GM12878 (cell line): ENCODE measurements around the gene RAB25. TPM values are rescaled to one million over a fixed set of nuclear protein-coding genes. Genes with fewer than 3 reads are reported as not detected.

Experiments used
- ATAC-seq: fragments of 200-7000 bp; cut with Tn5 transposase; 3 replicates; pipeline ENCODE4 v1.9.1; 2020; ENCODE audit warnings: mild to moderate bottlenecking, moderate library complexity
- BruUV-seq: library from RNA; stranded (reverse); fragments of 400-500 nt; replicated peaks from 2 replicates; lab custom pipeline; 2021; lab: Mats Ljungman, UMichigan
- CTCF ChIA-PET: fragments of 300-600 bp; sonication (Branson Sonifier 250); formaldehyde crosslinking; extraction: SDS; loops from one replicate; lab custom pipeline; 2021; ENCODE audit warnings: inconsistent platforms; lab: Yijun Ruan, JAX
- POLR2A ChIA-PET: fragments of 350-600 bp; formaldehyde crosslinking; extraction: SDS; loops from one replicate; lab custom pipeline; 2021; ENCODE audit warnings: inconsistent platforms; lab: Charles Lee
- RAD21 ChIA-PET: fragments of 300-600 bp; sonication (Branson Sonifier 250); formaldehyde crosslinking; loops from one replicate; lab custom pipeline; 2023; ENCODE audit warnings: antibody characterized with exemption; ENCODE audit not compliant: unreplicated experiment; lab: Charles Lee
- SMC1A ChIA-PET: fragments of 300-600 bp; sonication (Branson Sonifier 250); formaldehyde crosslinking; loops from one replicate; lab custom pipeline; 2023; ENCODE audit not compliant: unreplicated experiment, uncharacterized antibody; lab: Charles Lee
- DNase-seq: peaks from one replicate; pipeline ENCODE4 v3.0.0-alpha.2; 2011; ENCODE audit warnings: low read depth, low spot score
- FAIRE-seq: peaks from 3 replicates; lab custom pipeline; 2011; peaks lifted over from hg19 to GRCh38; lab: Jason Lieb, UNC
- H2AFZ ChIP-seq: 2 replicates; pipeline ENCODE4 v1.6.0; 2011; ENCODE audit warnings: low read depth, low read length, control low read depth; ENCODE audit not compliant: control insufficient read depth
- H3K27ac ChIP-seq: 2 replicates; pipeline ENCODE4 v1.5.1; 2011; ENCODE audit warnings: control low read depth; ENCODE audit not compliant: control insufficient read depth, insufficient read depth
- H3K27me3 ChIP-seq, 2 experiments: replicated peaks in 1 of 2; 2 replicates each; pipeline versions ENCODE4 v1.6.0 to v1.6.1; 2011; ENCODE audit warnings: low read length in 1 of 2; ENCODE audit not compliant: control insufficient read depth in 2 of 2, insufficient read depth in 2 of 2
- H3K36me3 ChIP-seq, 2 experiments: 2 replicates each; pipeline ENCODE4 v1.5.1; 2011; ENCODE audit warnings: low read length in 1 of 2; ENCODE audit not compliant: control insufficient read depth in 2 of 2, insufficient read depth in 2 of 2
- H3K4me1 ChIP-seq: 2 replicates; pipeline ENCODE4 v1.6.1; 2011; ENCODE audit warnings: mild to moderate bottlenecking, low read length, moderate library complexity, mixed read lengths; ENCODE audit not compliant: control insufficient read depth, insufficient read depth
- H3K4me2 ChIP-seq: 2 replicates; pipeline ENCODE4 v1.6.0; 2011; ENCODE audit warnings: control low read depth; ENCODE audit not compliant: control insufficient read depth, insufficient read depth
- H3K4me3 ChIP-seq: fragments of 200-600 bp; sonication (generic); 2 replicates; pipeline ENCODE4 v1.5.1; 2016
- H3K79me2 ChIP-seq: 2 replicates; pipeline ENCODE4 v1.6.0; 2011; ENCODE audit warnings: low read length; ENCODE audit not compliant: control insufficient read depth, insufficient read depth
- H3K9ac ChIP-seq: 2 replicates; pipeline ENCODE4 v1.8.0; 2011; ENCODE audit warnings: low read length, control low read depth, mixed read lengths; ENCODE audit not compliant: control insufficient read depth, insufficient read depth
- H3K9me3 ChIP-seq: replicated peaks from 3 replicates; pipeline ENCODE4 v1.5.1; 2011; ENCODE audit warnings: mild to moderate bottlenecking, low read length; ENCODE audit not compliant: control insufficient read depth, insufficient read depth
- H4K20me1 ChIP-seq: 2 replicates; pipeline ENCODE4 v1.6.0; 2011; ENCODE audit not compliant: control insufficient read depth, insufficient read depth
- RFX5 ChIP-seq: IDR thresholded peaks from 2 replicates; pipeline ENCODE4 v1.6.1; 2011; ENCODE audit warnings: low read depth, low read length, improper control_type of control experiment
- WGBS: methylation state at CpG from one replicate; pipeline ENCODE4 v1.1.6; 2016; ENCODE audit warnings: low lambda C conversion rate; ENCODE audit not compliant: insufficient replicate concordance, insufficient coverage; ENCODE audit errors: missing lambda C conversion rate; 5-methylcytosine and 5-hydroxymethylcytosine counted together
- in situ Hi-C: fragments of 300-500 bp; cut with MboI; formaldehyde crosslinking; loops from 9 replicates; pipeline ENCODE4 v1.14.3; 2018; ENCODE audit warnings: mixed read lengths
- intact Hi-C: fragments of 100-400 bp; cut with micrococcal nuclease; formaldehyde crosslinking; loops from one replicate; pipeline ENCODE4 v1.14.2; 2022; ENCODE audit not compliant: unreplicated experiment
- polyA plus RNA-seq, 11 experiments: library from polyadenylated mRNA; depleted of rRNA in 4 of 11; unstranded in 6 of 11; stranded (reverse) in 5 of 11; fragments of >200 nt; fragmentation: Nextera tagmentation in 4 of 11; fragmentation: Illumina TruSeq in 1 of 11; extraction: Ambion mirVana in 4 of 11; extraction: Trizol in 1 of 11; gene quantifications; 1 replicate in 1 of 11; 2 replicates in 10 of 11; pipeline versions ENCODE4 v1.2.1 to v1.2.3, GENCODE V29; 2011 to 2016; ENCODE audit warnings: inconsistent platforms in 2 of 11, missing spikeins in 2 of 11, low read depth in 1 of 11
- total RNA-seq, 4 experiments: library from RNA; depleted of rRNA in 3 of 4; stranded (reverse); fragments of >200 nt in 3 of 4; fragmentation: Illumina TruSeq in 1 of 4; extraction: Trizol in 1 of 4; gene quantifications; 2 replicates each; pipeline versions ENCODE4 v1.2.1 to v1.2.3, GENCODE V29; 2013 to 2021
- TF ChIP-seq, protein P1 (sequence below): fragments of 450-650 bp; IDR thresholded peaks from 2 replicates; pipeline ENCODE4 v1.6.1; 2017; ENCODE audit warnings: mild to moderate bottlenecking, moderate library complexity

The RAB25 gene
- total and polyA plus RNA-seq, 10 of the 15 experiments (the other 5 are each of a cell fraction or from before 2014, with no cell fraction given), result 0.16 to 0.36 (median 0.22) TPM; not detected in 7

DNA sequence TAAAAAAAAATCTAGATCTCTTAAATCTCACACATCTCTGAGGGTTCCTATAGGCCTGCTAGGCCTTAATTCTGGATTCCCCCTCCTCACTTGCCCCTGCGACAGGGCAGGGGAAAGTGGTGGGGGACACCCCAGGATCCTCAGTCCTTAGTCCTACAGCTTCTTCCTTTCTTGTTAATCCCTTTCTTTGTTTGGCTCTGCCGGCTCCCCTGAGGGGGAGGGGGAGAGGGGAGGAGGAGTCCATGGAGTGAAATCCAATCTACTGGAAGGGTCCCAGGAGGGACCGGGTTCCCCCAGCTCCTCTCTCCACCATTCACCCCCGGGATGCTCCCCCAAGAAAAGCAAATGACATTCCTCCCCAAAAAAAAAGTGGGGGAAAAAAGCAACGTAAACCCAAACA lies 12.8 kb downstream of the RAB25 start:
- H4K20me1 ChIP-seq, result no peaks in the 10 kb centered on the region
- CTCF ChIA-PET, result interaction anchor here (0.5 to 2.4 kb wide), 4 partner anchors 13 to 136 kb away, joined by 3 to 6 read pairs (median 3); no protein-coding TSS in a partner anchor
- no peak overlapping the region for H3K4me2 ChIP-seq
- no peaks in the 10 kb centered on the region for H3K36me3 ChIP-seq
- H3K4me1 ChIP-seq, result peaks cover 10% of the 10 kb centered on the region
- BruUV-seq, result no TSS peak
- POLR2A ChIA-PET, result interaction anchor here (0.5 kb wide), 1 partner anchor 13 kb away, joined by 3 read pairs; no protein-coding TSS in a partner anchor
- no peak overlapping the region for H3K4me3 ChIP-seq
- FAIRE-seq (no peak), ATAC-seq (no peak), DNase-seq (no peak)
- no peak for TF ChIP-seq RFX5
- TF ChIP-seq, protein P1, sequence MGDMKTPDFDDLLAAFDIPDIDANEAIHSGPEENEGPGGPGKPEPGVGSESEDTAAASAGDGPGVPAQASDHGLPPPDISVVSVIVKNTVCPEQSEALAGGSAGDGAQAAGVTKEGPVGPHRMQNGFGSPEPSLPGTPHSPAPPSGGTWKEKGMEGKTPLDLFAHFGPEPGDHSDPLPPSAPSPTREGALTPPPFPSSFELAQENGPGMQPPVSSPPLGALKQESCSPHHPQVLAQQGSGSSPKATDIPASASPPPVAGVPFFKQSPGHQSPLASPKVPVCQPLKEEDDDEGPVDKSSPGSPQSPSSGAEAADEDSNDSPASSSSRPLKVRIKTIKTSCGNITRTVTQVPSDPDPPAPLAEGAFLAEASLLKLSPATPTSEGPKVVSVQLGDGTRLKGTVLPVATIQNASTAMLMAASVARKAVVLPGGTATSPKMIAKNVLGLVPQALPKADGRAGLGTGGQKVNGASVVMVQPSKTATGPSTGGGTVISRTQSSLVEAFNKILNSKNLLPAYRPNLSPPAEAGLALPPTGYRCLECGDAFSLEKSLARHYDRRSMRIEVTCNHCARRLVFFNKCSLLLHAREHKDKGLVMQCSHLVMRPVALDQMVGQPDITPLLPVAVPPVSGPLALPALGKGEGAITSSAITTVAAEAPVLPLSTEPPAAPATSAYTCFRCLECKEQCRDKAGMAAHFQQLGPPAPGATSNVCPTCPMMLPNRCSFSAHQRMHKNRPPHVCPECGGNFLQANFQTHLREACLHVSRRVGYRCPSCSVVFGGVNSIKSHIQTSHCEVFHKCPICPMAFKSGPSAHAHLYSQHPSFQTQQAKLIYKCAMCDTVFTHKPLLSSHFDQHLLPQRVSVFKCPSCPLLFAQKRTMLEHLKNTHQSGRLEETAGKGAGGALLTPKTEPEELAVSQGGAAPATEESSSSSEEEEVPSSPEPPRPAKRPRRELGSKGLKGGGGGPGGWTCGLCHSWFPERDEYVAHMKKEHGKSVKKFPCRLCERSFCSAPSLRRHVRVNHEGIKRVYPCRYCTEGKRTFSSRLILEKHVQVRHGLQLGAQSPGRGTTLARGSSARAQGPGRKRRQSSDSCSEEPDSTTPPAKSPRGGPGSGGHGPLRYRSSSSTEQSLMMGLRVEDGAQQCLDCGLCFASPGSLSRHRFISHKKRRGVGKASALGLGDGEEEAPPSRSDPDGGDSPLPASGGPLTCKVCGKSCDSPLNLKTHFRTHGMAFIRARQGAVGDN, result no peak
- H2AFZ ChIP-seq, result no peak overlapping the region
- no peak overlapping the region for H3K9ac ChIP-seq
- peaks cover 2% of the 10 kb centered on the region; the same call in 1 of the 2 replicates for H3K79me2 ChIP-seq
- 74% methylated on average over 5 of the region's 5 CpGs for WGBS
- intact Hi-C loops, result no loop called here
- H3K27ac ChIP-seq, result no peak overlapping the region
- SMC1A ChIA-PET, result interaction anchor here (0.6 to 1.5 kb wide), 2 partner anchors 9 to 32 kb away, joined by 3 read pairs; partner anchors contain the start of gene MEX3A
- no peaks in the 10 kb centered on the region; the same call in 2 of the 3 replicates for H3K9me3 ChIP-seq
- H3K27me3 ChIP-seq, result no peaks in the 10 kb centered on the region
- in situ Hi-C loops, result no loop called here
- RAD21 ChIA-PET, result no interaction called here
